Colonic mucosa (tissue), 4 donors: ENCODE measurements around the gene GET4. TPM values are rescaled to one million over a fixed set of nuclear protein-coding genes. Genes with fewer than 3 reads are reported as not detected.

Source experiments
- DNase-seq: peaks from one replicate; pipeline ENCODE4 v3.0.0-alpha.2; 2020
- H3K27ac ChIP-seq: fragments of 200-600 bp; one replicate; pipeline ENCODE4 v1.8.0; 2021
- H3K27me3 ChIP-seq: fragments of 200-600 bp; one replicate; pipeline ENCODE4 v1.8.0; 2021
- H3K36me3 ChIP-seq: fragments of 200-600 bp; one replicate; pipeline ENCODE4 v1.8.0; 2021
- H3K4me1 ChIP-seq: fragments of 200-600 bp; one replicate; pipeline ENCODE4 v1.8.0; 2021; ENCODE audit warnings: mild to moderate bottlenecking
- H3K4me3 ChIP-seq: fragments of 200-600 bp; one replicate; pipeline ENCODE4 v1.8.0; 2021
- H3K9ac ChIP-seq, 2 donors: one replicate each; pipeline ENCODE4 v1.7.0; 2013; ENCODE audit warnings: control low read depth in 2 of 2, low read depth in 2 of 2, low read length in 2 of 2
- H3K9me3 ChIP-seq: fragments of 200-600 bp; one replicate; pipeline ENCODE4 v1.8.0; 2021
- intact Hi-C: fragments of 100-400 bp; cut with DNase I; formaldehyde crosslinking; loops from one replicate; pipeline ENCODE4 v1.14.1; 2022
- total RNA-seq, 2 donors: library from RNA; stranded (reverse); fragmentation: NEBNext Ultra II Directional in 1 of 2; extraction: Animal tissue kit (Norgen Biotek cat#: 25700) in 1 of 2; gene quantifications; one replicate each; pipeline ENCODE4 v1.2.1, GENCODE V29; 2021
- TF ChIP-seq, protein P1 (sequence below): fragments of 200-600 bp; IDR thresholded peaks from one replicate; pipeline ENCODE4 v1.8.0; 2022; ENCODE audit warnings: antibody characterized with exemption, mild to moderate bottlenecking
- donor health status: healthy.
- donor health status: DM: no; HTN: no; CAD: no.
- donor health status: DM: no; HTN: no; CAD: no.

GET4 gene, protein sequence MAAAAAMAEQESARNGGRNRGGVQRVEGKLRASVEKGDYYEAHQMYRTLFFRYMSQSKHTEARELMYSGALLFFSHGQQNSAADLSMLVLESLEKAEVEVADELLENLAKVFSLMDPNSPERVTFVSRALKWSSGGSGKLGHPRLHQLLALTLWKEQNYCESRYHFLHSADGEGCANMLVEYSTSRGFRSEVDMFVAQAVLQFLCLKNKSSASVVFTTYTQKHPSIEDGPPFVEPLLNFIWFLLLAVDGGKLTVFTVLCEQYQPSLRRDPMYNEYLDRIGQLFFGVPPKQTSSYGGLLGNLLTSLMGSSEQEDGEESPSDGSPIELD
- total RNA-seq: 10 to 100 TPM; 33.0 to 35.9 TPM

DNA sequence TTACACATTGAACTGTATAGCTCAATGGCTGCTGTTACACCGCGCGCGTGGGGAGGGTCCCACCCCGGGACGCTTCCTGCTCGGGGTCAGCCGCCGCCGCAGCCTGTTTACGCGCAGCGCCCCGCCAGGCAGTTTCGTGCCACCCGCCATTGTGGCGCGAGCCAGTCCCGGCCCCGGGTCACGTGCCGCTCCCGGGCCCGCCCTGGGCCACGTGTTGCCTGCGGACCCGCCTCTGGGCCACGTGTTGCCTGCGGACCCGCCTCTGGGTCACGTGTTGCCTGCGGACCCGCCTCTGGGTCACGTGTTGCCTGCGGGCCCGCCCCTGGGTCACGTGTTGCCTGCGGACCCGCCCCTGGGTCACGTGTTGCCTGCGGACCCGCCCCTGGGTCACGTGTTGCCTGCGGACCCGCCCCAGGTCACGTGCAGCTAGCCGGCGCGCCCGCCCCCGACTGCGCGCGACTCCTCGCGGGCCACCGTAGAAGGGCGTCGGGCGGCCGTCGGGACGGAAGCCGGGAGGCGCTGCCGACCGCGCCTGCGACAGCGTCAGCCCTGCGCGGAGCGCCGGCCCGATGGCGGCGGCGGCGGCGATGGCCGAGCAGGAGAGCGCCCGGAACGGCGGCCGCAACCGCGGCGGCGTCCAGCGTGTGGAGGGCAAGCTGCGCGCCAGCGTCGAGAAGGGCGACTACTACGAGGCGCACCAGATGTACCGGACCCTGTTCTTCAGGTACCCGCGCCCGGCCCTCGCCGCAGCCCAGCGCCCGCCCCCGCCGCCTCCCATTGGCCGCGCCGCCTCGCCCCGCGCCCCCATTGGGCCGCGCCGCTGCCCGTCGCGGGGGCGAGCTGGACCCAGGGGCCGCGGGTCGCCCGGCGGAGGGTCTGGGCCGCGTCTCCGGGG is at the start of gene GET4:
Gene GET4 (plus strand): TSS at position 478 of the 895 bp plus-strand sequence. CDS start 92 bp downstream, at position 570.
- H3K4me1 ChIP-seq: peaks cover 13% of the 10 kb centered on the region
- intact Hi-C loops: loop anchor here (10.0 kb wide), 2 partner anchors 352 to 552 kb away; no protein-coding TSS in a partner anchor
- peak; percentile 96 for DNase-seq
- H3K9me3 ChIP-seq: no peaks in the 10 kb centered on the region
- H3K27ac ChIP-seq: peak within 1 kb of the TSS; percentile 72
- H3K27me3 ChIP-seq: no peaks in the 10 kb centered on the region
- TF ChIP-seq, protein P1, sequence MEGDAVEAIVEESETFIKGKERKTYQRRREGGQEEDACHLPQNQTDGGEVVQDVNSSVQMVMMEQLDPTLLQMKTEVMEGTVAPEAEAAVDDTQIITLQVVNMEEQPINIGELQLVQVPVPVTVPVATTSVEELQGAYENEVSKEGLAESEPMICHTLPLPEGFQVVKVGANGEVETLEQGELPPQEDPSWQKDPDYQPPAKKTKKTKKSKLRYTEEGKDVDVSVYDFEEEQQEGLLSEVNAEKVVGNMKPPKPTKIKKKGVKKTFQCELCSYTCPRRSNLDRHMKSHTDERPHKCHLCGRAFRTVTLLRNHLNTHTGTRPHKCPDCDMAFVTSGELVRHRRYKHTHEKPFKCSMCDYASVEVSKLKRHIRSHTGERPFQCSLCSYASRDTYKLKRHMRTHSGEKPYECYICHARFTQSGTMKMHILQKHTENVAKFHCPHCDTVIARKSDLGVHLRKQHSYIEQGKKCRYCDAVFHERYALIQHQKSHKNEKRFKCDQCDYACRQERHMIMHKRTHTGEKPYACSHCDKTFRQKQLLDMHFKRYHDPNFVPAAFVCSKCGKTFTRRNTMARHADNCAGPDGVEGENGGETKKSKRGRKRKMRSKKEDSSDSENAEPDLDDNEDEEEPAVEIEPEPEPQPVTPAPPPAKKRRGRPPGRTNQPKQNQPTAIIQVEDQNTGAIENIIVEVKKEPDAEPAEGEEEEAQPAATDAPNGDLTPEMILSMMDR: no peak
- peak within 1 kb of the TSS; percentile 69 for H3K4me3 ChIP-seq
- H3K9ac ChIP-seq: peak within 1 kb of the TSS; percentile 88 to 89
- H3K36me3 ChIP-seq: no peaks in the 10 kb centered on the region

DNA sequence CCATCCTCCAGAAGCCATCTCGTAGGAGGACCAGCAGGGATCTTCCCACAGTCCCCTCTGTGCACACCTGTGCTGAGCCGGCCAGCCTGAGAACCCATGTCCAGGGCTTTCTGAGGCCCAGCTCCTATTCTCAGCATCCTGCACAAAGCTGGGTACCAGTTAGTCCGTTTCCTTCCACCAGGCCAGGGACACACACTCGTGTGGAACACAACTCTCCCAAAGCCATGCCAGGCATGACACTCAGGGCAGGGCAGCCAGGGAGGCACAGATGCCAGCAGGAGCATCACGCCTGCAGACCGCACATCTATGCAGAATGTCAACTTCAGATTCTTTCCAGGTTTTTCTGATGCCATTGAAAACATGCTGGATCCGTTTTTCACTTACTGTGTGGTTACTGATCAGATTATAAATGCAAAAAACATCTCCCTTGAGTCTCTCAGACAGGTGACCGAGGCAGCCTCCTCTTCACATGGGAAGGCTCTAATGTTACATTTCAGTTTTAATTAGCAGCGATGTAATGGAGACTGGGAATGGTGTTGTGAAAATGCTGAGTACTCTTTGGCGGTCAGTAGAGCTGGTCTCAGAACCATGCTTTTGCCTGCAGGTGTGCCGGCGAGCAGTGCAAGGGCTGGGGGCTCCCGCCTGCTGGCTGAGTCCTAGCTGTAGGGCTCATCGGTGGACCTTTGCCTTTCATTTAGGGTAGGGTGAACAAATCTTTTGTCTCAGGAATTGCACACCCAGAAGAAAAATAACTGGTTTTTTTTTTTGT is 47.4 kb upstream of the GET4 start:
- no peaks in the 10 kb centered on the region for H3K9me3 ChIP-seq
- H3K4me1 ChIP-seq: peaks cover 16% of the 10 kb centered on the region
- TF ChIP-seq, protein P1: no peak
- DNase-seq: no peak
- intact Hi-C loops: no loop called here
- H3K27me3 ChIP-seq: no peaks in the 10 kb centered on the region
- no peak overlapping the region for H3K9ac ChIP-seq
- H3K4me3 ChIP-seq: no peak overlapping the region
- no peak overlapping the region for H3K27ac ChIP-seq
- no peaks in the 10 kb centered on the region for H3K36me3 ChIP-seq

DNA sequence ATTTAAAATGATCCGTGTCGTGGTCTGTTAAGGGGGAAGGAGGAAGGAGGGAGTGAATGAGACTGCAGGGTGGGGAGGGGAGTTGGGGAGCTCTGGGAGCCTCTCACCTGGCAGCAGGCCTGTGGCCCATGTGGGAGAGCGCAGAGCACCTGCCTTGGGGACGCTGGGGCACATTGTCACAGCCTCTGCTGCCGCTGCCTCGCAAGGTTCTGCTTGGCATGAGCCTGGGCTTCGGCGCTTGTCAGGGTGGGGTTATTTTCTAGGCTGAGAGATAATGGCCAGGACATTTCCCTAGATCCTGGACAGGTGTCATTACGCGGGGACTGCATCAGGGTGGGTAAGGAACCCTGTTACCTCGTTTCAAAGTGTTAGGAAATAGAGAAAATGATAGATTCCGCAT is 46.3 kb upstream of the GET4 start:
- DNase-seq: no peak

DNA sequence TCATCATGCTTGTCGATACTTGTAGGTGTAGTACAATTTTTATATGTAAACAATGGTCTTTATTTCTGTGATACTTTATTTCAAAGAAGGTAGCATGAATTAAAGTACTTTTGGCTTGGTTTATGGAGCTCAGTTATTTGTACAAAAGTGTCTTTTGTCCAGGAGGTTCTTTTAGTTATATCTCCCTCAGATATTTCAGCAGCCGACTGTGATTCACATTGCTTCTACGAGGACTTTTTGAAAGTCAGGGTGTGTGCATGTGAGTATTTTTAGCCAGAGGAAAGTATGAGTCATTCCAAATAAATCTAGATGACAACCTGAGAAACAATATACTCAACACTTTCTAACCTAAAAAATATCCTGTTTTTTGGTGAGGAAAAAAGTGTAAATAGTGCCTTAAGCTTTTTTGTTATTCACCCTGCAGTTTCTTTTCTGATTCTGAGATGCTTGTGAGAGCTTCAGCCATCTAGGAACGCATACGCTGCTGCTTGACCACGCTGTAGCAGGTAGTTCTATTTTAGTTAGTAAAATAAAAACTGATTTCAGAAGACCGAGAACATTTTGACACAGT is 44.7 kb upstream of the GET4 start:
- Histone ChIP-seq H3K27me3 (no peaks in the 10 kb centered on the region), H3K27ac (peak overlapping the region; percentile 64), H3K9ac (peak overlapping the region in 1 of 2 donors; percentile 23), H3K4me3 (no peak overlapping the region), H3K4me1 (peaks cover 24% of the 10 kb centered on the region), H3K9me3 (no peaks in the 10 kb centered on the region), H3K36me3 (no peaks in the 10 kb centered on the region)
- TF ChIP-seq, protein P1: no peak
- intact Hi-C loops: no loop called here
- no peak for DNase-seq

More for the DNA sequence above, 46.3 kb upstream of the GET4 start:
- Histone ChIP-seq H3K36me3 (no peaks in the 10 kb centered on the region), H3K9ac (no peak overlapping the region), H3K9me3 (no peaks in the 10 kb centered on the region), H3K27ac (peak overlapping the region; percentile 64), H3K4me1 (peaks cover 16% of the 10 kb centered on the region), H3K27me3 (no peaks in the 10 kb centered on the region), H3K4me3 (no peak overlapping the region)
- TF ChIP-seq, protein P1: no peak
- intact Hi-C loops: no loop called here
